SK-N-MC (cell line): Measurements from ENCODE around the gene ARRB1.

Experiments used
- EZH2 ChIP-seq: fragments of 200-600 bp; sonication (generic); IDR thresholded peaks from one replicate; pipeline ENCODE4 v1.6.1; 2017; ENCODE audit warnings: antibody characterized with exemption
- FOXP2 ChIP-seq: optimal IDR thresholded peaks from 2 replicates; pipeline ENCODE3; 2011; ENCODE audit warnings: mild to moderate bottlenecking, moderate library complexity; ENCODE audit not compliant: insufficient read depth; ENCODE audit errors: extremely low read length, control extremely low read depth
- POLR2AphosphoS5 ChIP-seq: IDR thresholded peaks from 2 replicates; pipeline ENCODE4 v1.6.1; 2012; ENCODE audit warnings: mild to moderate bottlenecking, low read depth, low read length, borderline replicate concordance

- TF ChIP-seq EZH2 (no peak), POLR2AphosphoS5 (no peak), FOXP2 (no peak)
These were observed 112.6 kb downstream of the ARRB1 start for GRCh38 chr11:75238595-75239440.
